Subcutaneous abdominal adipose tissue (tissue), 5 donors: ENCODE measurements around the gene RABGAP1L.
"Not testable (repeated sequence)": the region's sequence is repeated elsewhere in the genome, so short reads cannot be mapped to it uniquely, and the experiment has no call there.

Experiments
- H3K27ac ChIP-seq: one replicate; pipeline ENCODE4 v1.7.0; 2013; ENCODE audit warnings: low read depth, mild to moderate bottlenecking, inconsistent platforms, low read length, moderate library complexity
- H3K27me3 ChIP-seq, 5 donors: one replicate each; pipeline ENCODE4 v1.7.0; 2013; ENCODE audit warnings: low read length in 5 of 5, inconsistent platforms in 1 of 5; ENCODE audit not compliant: control insufficient read depth in 5 of 5, insufficient read depth in 4 of 5
- H3K36me3 ChIP-seq, 5 donors: one replicate each; pipeline ENCODE4 v1.7.0; 2013; ENCODE audit warnings: low read length in 5 of 5; ENCODE audit not compliant: control insufficient read depth in 5 of 5, insufficient read depth in 5 of 5
- H3K4me1 ChIP-seq, 5 donors: one replicate each; pipeline ENCODE4 v1.7.0; 2013; ENCODE audit warnings: low read length in 5 of 5, mild to moderate bottlenecking in 3 of 5, moderate library complexity in 1 of 5; ENCODE audit not compliant: control insufficient read depth in 5 of 5, insufficient read depth in 5 of 5
- H3K4me3 ChIP-seq, 5 donors: one replicate each; pipeline ENCODE4 v1.7.0; 2013; ENCODE audit warnings: low read length in 5 of 5, low read depth in 1 of 5
- H3K9ac ChIP-seq, 5 donors: one replicate each; pipeline ENCODE4 v1.7.0; 2013; ENCODE audit warnings: low read length in 5 of 5, mild to moderate bottlenecking in 4 of 5, moderate library complexity in 3 of 5
- H3K9me3 ChIP-seq, 5 donors: one replicate each; pipeline ENCODE4 v1.7.0; 2013; ENCODE audit warnings: low read length in 5 of 5; ENCODE audit not compliant: control insufficient read depth in 5 of 5
- donor health status: healthy.
- donor health status: healthy.
- donor health status: healthy.
- donor health status: healthy.
- donor health status: healthy.

The RABGAP1L gene

GRCh38 chr1:174131032-174131638, 28.2 kb upstream of the RABGAP1L start:
- H3K4me1 ChIP-seq = no peaks in the 10 kb centered on the region
- no peaks in the 10 kb centered on the region for H3K27me3 ChIP-seq
- H3K36me3 ChIP-seq = no peaks in the 10 kb centered on the region
- H3K27ac ChIP-seq = no peak overlapping the region
- H3K9me3 ChIP-seq = peaks cover 0 to 7% (median 0%) of the 10 kb centered on the region in 5 donors
- no peak overlapping the region for H3K9ac ChIP-seq
- H3K4me3 ChIP-seq = no peak overlapping the region

- Histone ChIP-seq H3K36me3 (no peaks in the 10 kb centered on the region), H3K9ac (no peak overlapping the region), H3K4me1 (peaks cover 0 to 3% (median 0%) of the 10 kb centered on the region in 5 donors), H3K9me3 (peaks cover 0 to 7% (median 0%) of the 10 kb centered on the region in 5 donors), H3K27me3 (no peaks in the 10 kb centered on the region), H3K4me3 (no peak overlapping the region), H3K27ac (no peak overlapping the region)
These were observed 25.2 kb upstream of the RABGAP1L start for GRCh38 chr1:174134003-174134659.

- Histone ChIP-seq H3K27me3 (no peaks in the 10 kb centered on the region), H3K4me1 (peaks cover 0 to 3% (median 0%) of the 10 kb centered on the region in 5 donors), H3K27ac (no peak overlapping the region), H3K36me3 (no peaks in the 10 kb centered on the region), H3K4me3 (no peak overlapping the region), H3K9me3 (peaks cover 0 to 7% (median 0%) of the 10 kb centered on the region in 5 donors), H3K9ac (no peak overlapping the region)
These were observed 24.1 kb upstream of the RABGAP1L start for GRCh38 chr1:174135211-174135610.

- Histone ChIP-seq H3K4me1 (peaks cover 0 to 3% (median 0%) of the 10 kb centered on the region in 5 donors), H3K9me3 (peaks cover 0 to 7% (median 0%) of the 10 kb centered on the region in 5 donors), H3K27ac (no peak overlapping the region), H3K4me3 (no peak overlapping the region), H3K9ac (no peak overlapping the region), H3K36me3 (no peaks in the 10 kb centered on the region), H3K27me3 (no peaks in the 10 kb centered on the region)
These were observed 22.6 kb upstream of the RABGAP1L start for GRCh38 chr1:174136714-174137113.

- Histone ChIP-seq H3K4me1 (no peaks in the 10 kb centered on the region), H3K36me3 (no peaks in the 10 kb centered on the region), H3K4me3 (no peak overlapping the region), H3K9ac (no peak overlapping the region), H3K9me3 (no peaks in the 10 kb centered on the region), H3K27me3 (no peaks in the 10 kb centered on the region), H3K27ac (no peak overlapping the region)
These were observed 16.5 kb upstream of the RABGAP1L start for GRCh38 chr1:174142836-174143235.

- not testable (repeated sequence) for H3K4me1 ChIP-seq, H3K27me3 ChIP-seq, H3K4me3 ChIP-seq, H3K9me3 ChIP-seq, H3K9ac ChIP-seq, H3K36me3 ChIP-seq, H3K27ac ChIP-seq
These were observed 15.5 kb upstream of the RABGAP1L start for GRCh38 chr1:174143727-174144396.

GRCh38 chr1:174144397-174144783, 14.9 kb upstream of the RABGAP1L start:
- H3K9me3 ChIP-seq, H3K4me1 ChIP-seq, H3K27ac ChIP-seq, H3K9ac ChIP-seq, H3K27me3 ChIP-seq, H3K4me3 ChIP-seq, H3K36me3 ChIP-seq: not testable (repeated sequence)

- H3K9me3 ChIP-seq = peaks cover 0 to 3% (median 0%) of the 10 kb centered on the region in 5 donors
- no peaks in the 10 kb centered on the region for H3K27me3 ChIP-seq
- no peak overlapping the region for H3K27ac ChIP-seq
- H3K9ac ChIP-seq = no peak overlapping the region
- no peaks in the 10 kb centered on the region for H3K36me3 ChIP-seq
- H3K4me3 ChIP-seq = no peak overlapping the region
- H3K4me1 ChIP-seq = peaks cover 0 to 5% (median 0%) of the 10 kb centered on the region in 5 donors
These were observed 10.1 kb upstream of the RABGAP1L start for GRCh38 chr1:174149216-174149615.

- Histone ChIP-seq H3K9ac (no peak overlapping the region), H3K27me3 (no peaks in the 10 kb centered on the region), H3K27ac (no peak overlapping the region), H3K36me3 (no peaks in the 10 kb centered on the region), H3K4me1 (peaks cover 0 to 5% (median 0%) of the 10 kb centered on the region in 5 donors), H3K4me3 (no peak overlapping the region), H3K9me3 (peaks cover 0 to 3% (median 0%) of the 10 kb centered on the region in 5 donors)
These were observed 8.8 kb upstream of the RABGAP1L start for GRCh38 chr1:174150499-174150898.

GRCh38 chr1:174152427-174152826, 6.9 kb upstream of the RABGAP1L start:
- Histone ChIP-seq H3K9me3 (peaks cover 0 to 3% (median 0%) of the 10 kb centered on the region in 5 donors), H3K4me1 (peaks cover 0 to 5% (median 0%) of the 10 kb centered on the region in 5 donors), H3K27me3 (no peaks in the 10 kb centered on the region), H3K27ac (no peak overlapping the region), H3K4me3 (no peak overlapping the region), H3K36me3 (no peaks in the 10 kb centered on the region), H3K9ac (no peak overlapping the region)
